Astrocyte of the cerebellum (primary cell): ENCODE measurements around the gene IGSF9.

Experiments
- DNase-seq: peaks from one replicate; pipeline ENCODE4 v3.0.0-alpha.2; 2011; ENCODE audit warnings: low read depth
- H3K4me3 ChIP-seq: 2 replicates; pipeline ENCODE4 v1.5.1; 2011; ENCODE audit warnings: mild to moderate bottlenecking, low read depth, low read length, moderate library complexity
- in situ Hi-C: cut with HindIII; loops from 2 replicates; pipeline ENCODE4 v1.10.0; 2017; ENCODE audit warnings: low sequenced_read_pairs
- TF ChIP-seq, protein P1 (sequence below): IDR thresholded peaks from 2 replicates; pipeline ENCODE4 v1.5.1; 2012; ENCODE audit warnings: low read length, low read depth, moderate library complexity, mild to moderate bottlenecking; ENCODE audit errors: missing control alignments

IGSF9 gene

DNA sequence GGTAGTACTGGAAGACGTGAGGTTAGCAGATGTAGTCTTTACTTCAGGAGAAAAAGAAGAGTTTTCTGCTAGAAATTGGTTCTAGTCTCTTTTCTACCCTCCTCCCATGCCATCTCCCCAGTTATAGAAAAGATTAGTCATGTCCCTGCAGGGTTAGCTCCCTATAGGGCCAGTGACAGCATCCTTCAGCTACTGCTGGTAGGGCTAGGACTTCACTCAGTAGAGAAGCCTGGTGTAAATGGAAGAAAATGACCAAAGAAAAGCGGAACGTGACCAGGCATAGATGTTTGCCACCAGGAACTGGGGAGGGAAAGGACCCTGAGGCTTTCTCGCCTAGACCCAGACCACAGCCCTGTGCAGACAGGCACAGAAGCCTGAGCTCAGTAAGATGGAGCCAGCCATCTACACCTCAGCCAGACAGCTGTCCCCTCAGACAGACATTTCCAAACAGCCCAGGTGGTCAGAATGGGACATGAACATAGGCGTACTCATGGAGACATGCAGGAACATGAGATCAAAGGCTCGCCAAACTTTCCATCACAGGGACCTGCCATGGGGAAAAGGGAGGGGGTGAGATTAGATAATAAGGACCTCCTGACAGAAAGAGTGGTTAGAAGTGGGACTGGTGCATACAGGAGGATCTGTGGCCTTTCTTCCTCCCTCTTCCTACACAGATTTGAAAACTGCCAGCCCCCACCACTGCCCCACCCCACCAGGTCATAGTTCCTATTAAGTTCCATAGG, 32.1 kb upstream of the IGSF9 start:
- DNase-seq, result no peak
- TF ChIP-seq, protein P1, sequence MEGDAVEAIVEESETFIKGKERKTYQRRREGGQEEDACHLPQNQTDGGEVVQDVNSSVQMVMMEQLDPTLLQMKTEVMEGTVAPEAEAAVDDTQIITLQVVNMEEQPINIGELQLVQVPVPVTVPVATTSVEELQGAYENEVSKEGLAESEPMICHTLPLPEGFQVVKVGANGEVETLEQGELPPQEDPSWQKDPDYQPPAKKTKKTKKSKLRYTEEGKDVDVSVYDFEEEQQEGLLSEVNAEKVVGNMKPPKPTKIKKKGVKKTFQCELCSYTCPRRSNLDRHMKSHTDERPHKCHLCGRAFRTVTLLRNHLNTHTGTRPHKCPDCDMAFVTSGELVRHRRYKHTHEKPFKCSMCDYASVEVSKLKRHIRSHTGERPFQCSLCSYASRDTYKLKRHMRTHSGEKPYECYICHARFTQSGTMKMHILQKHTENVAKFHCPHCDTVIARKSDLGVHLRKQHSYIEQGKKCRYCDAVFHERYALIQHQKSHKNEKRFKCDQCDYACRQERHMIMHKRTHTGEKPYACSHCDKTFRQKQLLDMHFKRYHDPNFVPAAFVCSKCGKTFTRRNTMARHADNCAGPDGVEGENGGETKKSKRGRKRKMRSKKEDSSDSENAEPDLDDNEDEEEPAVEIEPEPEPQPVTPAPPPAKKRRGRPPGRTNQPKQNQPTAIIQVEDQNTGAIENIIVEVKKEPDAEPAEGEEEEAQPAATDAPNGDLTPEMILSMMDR, result no peak
- in situ Hi-C loops, result no loop called here
- H3K4me3 ChIP-seq, result no peak overlapping the region

DNA sequence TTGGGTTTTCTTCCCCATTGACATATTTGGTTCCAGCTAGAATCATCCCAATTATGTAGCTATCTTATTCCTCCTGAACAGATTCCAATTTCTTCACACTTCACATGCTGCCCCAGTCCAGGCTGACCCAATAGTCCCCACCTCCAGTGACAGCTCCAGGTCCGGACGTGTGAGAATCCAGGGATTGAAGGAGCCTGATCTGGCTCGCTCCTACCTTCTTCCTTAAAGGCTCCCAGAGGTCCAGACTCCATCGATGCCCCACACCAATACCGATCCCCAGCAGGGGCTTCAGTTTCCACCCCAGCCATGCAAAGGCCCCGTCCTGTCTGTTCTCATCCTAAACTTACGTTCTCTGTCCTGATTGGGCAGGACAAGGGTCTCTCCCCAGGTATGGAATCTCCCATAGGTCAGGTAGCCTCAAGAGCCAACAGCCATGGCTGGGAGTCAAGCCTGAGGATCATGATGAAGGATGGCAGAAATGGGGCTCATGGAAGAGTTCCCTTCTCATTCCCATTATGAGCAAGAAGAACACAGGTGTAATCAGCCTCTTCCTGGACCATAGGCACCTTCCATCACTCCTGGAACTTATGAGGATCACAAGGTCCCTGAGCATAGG, 29.0 kb upstream of the IGSF9 start:
- in situ Hi-C loops, result no loop called here

DNA sequence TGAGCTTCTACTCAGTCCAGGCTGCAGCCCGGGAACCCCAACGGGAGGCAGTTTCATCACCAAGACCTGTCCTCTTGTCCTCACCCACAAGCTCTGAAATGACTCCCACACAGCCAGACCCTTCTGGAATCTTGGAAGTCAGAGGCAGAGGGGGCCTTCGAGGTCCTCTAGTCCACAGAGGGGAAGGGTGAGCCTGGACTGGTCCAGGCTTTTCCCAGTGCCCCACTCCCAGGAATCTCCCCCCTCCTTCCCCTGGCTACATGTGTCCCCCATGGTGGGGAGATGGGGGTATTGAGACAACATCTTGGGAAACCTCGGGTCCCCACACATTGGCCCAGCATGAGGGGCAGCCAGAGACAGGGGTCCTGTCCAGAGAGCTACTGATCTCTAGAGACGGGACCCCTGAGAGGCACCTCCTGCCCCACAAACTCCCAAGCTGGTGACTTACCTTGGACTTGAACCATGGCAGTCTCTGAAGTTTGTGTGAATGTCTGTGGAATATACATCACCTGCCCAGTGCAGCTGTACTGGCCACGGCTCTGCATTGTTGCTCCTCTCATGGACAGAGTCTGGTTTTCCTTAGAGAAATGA, 28.0 kb upstream of the IGSF9 start:
- TF ChIP-seq, protein P1, result no peak
- H3K4me3 ChIP-seq, result no peak overlapping the region
- in situ Hi-C loops, result no loop called here
- no peak for DNase-seq

More for the DNA sequence above, 29.0 kb upstream of the IGSF9 start:
- TF ChIP-seq, protein P1, result no peak
- no peak for DNase-seq
- no peak overlapping the region for H3K4me3 ChIP-seq

DNA sequence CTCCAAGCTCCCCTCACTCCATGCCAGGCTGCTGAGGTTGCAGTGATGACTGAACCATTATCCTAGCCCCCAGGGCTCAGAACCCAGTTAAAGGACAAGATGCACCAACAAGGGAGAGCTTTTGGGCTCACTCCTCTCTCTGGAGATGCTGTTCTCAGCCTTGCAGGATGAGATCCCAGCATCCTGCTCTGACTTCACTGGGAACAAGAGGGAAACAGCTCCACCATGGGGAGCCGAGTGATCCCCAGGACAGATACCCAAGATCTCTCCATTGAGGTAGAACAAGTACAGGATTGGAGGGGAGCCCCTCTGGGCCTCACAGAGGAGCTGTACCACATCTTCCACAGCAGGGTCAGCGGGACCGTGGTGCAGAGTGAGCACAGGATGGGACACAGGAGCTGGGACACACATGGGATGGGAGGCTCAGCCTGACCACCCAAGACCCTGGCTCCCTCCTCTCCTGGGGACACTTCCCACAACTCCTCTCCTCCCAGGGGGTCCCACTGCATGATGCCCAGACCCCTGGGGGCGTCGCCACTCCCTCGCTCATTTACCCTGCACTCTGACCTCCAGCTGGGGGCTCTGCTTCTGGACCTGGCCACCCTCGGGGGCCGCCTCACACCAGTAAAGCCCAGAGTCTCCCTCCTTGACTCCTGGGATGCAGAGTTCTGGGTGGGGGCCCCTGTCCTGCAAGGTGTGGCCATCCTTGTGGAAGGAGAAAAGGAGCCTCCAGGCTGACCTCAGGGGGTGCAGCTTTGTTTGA, 27.2 kb upstream of the IGSF9 start:
- no peak overlapping the region for H3K4me3 ChIP-seq
- in situ Hi-C loops, result no loop called here
- TF ChIP-seq, protein P1, result no peak
- DNase-seq, result no peak

DNA sequence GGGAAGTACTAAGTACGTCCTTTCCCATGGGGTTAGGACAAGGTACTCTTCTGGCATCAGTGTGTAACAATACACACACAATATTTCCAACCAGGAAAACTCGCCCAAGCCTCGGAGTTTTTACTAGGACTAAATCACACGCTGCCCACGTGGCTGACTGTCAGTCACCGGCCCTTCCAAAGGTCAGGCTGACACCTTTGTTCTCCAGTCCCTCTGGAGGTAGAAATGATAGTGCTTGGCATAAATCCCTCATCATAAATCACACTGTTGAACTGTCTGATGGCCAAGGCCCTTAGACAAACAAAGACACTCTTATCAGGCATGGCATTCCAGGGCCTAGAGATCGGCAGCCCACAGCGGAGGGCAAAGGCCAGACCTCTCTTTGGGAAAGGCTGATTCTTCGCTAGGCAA, 25.5 kb upstream of the IGSF9 start:
- no peak for DNase-seq
- H3K4me3 ChIP-seq, result no peak overlapping the region
- TF ChIP-seq, protein P1, result no peak
- in situ Hi-C loops, result no loop called here

DNA sequence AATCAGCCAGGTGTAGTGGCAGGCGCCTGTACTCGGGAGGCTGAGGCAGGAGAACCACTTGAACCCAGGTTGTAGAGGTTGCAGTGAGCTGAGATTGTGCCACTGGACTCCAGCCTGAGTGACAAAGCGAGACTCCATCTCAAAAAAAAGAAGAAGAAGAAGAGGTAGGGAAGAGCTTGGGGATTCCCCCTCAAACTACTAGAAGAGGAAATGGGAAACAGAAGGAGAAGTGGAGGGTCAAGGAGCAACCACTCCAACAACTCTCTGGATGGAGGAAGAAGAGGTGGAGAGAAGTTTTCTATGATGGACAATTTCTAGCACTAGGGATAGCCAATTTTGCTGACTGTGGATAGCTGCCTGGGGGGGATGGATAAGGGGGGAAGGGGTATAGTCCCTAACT, 23.5 kb upstream of the IGSF9 start:
- in situ Hi-C loops, result no loop called here
- TF ChIP-seq, protein P1, result no peak
- H3K4me3 ChIP-seq, result no peak overlapping the region
- no peak for DNase-seq
